Measurements from ENCODE around the gene POLR2E. TPM values are rescaled to one million over a fixed set of nuclear protein-coding genes. Genes with fewer than 3 reads are reported as not detected.

The POLR2E gene
- polyA plus RNA-seq, 3 donors = 86.3 to 393 (median 226) TPM

DNA sequence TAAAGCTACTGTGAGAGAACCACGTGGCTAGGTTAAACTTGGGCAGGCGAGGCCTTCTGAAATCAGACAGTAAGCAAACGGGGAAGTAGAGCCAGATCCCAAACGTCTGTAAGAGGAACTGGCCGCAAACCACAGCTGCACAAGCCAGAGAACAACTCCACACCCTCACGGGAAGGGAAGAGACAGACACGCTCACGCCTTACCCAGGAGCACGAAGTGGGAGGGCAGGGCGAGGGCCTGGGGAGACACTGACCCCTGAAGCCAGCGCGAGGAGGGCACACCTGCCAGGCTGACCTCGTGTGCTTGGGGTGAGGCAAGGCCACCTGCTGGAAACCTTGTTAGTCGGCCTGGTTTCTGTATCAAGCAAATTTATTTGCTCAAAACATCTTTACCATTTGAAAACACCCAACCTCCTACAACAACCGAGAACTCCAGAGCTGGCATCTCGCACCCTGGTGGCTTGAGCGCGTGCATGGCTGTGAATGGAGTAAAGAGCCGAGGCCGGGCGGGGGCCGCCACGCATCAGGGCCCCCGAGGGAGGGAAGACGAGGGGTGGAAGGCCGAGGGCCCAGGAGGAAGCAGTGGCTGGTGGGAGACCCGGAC is 7.3 kb downstream of the POLR2E start:
- WGBS, 3 donors = 35 to 72% (median 39%) methylated on average over 27 of the region's 27 CpGs
- peak overlapping the region; percentile 52 for H3K27ac ChIP-seq (ENCODE audit: low read depth, low read length)

DNA sequence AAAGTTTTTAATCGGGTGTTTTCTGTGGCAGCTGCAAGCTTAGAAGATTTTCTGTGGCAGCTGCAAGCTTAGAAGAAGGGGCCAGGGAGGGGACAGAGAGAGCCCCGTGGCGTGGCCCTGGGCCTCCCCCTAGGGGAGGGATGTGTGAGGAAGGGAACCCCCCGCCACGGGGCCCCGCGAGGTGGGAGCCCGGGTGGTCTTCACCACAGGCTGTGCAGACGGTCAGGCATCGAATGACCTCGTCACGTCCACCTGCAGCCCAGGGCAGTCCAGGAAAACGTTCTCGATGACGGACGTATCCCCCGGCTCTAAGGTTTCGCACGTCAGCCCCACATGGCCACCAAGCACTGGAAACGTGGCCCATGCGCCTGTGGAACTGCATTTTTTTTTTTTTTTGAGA is 8.6 kb downstream of the POLR2E start:
- H3K27ac ChIP-seq (ENCODE audit: low read depth, low read length) = no peak overlapping the region
- 80 to 85% (median 82%) methylated on average over 21 of the region's 21 CpGs for WGBS, 3 donors

DNA sequence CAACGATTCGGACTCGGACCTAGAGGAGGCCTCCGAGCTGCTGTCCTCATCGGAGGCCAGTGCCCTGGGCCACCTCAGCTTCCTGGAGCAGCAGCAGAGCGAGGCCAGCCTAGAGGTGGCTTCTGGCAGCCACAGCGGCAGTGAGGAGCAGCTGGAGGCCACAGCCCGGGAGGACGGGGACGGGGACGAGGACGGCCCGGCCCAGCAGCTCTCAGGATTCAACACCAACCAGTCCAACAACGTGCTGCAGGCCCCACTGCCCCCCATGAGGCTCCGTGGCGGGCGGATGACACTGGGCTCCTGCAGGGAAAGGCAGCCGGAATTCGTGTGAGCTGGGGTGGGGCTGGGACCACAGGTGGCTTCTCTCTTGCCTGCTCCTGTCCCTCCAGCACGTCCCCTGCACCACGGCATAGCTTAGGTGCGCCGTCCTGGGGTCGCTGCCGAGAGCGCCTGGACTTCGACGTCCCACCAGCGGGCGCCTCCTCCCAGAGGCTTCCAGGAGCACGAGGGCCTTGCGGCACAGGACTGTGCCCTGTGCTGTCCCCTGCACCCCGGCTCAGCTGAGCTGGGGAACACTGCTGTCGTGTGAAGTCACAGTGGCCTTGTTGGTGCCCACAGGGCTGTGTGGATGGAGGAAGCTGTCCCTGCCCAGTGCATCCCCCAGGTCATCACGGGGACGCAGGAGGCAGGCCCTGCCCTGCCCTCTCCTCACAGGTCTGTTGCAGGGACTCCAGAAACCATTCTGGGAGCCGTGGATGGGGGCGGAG is 9.3 kb downstream of the POLR2E start:
- H3K27ac ChIP-seq (ENCODE audit: low read depth, low read length) = no peak overlapping the region
- WGBS, 3 donors = 72 to 78% (median 72%) methylated on average over 37 to 38 of the region's 38 CpGs

DNA sequence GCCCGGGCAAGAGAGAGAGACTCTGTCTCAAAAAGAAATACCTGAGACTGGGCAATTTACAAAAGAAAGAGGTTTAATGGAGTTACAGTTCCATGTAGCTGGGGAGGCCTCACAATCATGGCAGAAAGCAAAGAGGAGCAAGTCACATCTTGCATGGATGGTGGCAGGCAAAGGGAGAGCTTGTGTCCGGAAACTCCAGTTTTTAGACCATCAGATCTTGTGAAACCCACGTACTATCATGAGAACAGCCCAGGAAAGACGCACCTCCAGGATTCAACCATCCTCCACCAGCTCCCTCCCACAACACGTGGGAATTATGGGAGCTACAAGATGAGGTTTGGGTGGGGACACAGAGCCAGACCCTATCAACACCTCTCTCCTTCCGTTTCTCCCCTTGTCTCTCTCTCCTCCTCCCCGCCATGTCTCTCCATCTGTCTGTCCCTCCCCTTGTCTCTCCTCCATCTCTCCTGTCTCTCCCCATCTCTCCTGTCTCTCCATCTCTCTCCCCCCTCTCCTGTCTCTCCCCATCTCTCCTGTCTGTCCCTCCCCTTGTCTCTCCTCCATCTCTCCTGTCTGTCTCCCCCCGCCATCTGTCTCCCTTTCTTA is 10.0 kb downstream of the POLR2E start:
- H3K27ac ChIP-seq (ENCODE audit: low read depth, low read length) = no peak overlapping the region
- 65 to 84% (median 73%) methylated on average over 8 of the region's 8 CpGs for WGBS, 3 donors

DNA sequence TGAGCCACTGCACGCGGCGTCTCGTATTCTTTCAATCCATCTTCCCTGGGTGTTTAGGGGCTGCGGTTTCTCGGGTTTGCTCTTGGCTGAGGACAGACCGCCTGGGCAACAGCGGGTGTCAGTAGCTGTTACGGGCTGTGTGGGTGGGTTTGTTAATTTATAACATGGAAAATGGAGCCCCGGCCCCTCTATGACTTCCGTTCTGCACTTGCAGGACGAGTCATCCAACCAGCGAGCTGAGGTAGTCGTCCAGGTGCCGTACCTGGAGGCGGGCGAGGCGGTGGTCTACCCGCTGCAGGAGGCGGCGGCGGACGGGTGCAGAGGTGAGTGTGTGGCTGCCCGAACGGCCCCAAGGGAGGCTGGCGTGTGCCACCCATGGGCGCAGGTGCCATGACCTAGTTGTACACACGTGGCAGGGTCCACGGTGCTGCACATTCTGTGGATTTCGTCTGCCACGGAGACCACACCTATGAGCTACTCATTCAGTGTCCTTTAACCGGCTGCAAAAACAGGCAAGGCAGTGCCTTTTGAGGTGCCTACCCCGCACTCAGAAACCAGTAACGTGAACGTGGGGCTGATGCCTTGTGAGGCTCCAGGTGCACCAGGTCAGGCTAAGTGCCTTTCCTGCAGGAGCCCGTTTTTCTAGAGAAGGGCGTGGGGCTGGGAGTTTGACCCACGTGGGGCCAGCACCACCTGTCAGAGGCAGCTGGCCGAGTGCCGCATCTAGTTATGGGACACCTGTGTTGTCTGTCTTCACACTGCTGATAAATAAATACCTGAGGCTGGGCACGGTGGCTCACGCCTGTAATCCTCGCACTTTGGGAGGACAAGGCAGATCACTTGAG is 10.9 kb downstream of the POLR2E start:
- H3K27ac ChIP-seq (ENCODE audit: low read depth, low read length) = no peak overlapping the region
- 49 to 87% (median 81%) methylated on average over 43 of the region's 43 CpGs for WGBS, 3 donors

DNA sequence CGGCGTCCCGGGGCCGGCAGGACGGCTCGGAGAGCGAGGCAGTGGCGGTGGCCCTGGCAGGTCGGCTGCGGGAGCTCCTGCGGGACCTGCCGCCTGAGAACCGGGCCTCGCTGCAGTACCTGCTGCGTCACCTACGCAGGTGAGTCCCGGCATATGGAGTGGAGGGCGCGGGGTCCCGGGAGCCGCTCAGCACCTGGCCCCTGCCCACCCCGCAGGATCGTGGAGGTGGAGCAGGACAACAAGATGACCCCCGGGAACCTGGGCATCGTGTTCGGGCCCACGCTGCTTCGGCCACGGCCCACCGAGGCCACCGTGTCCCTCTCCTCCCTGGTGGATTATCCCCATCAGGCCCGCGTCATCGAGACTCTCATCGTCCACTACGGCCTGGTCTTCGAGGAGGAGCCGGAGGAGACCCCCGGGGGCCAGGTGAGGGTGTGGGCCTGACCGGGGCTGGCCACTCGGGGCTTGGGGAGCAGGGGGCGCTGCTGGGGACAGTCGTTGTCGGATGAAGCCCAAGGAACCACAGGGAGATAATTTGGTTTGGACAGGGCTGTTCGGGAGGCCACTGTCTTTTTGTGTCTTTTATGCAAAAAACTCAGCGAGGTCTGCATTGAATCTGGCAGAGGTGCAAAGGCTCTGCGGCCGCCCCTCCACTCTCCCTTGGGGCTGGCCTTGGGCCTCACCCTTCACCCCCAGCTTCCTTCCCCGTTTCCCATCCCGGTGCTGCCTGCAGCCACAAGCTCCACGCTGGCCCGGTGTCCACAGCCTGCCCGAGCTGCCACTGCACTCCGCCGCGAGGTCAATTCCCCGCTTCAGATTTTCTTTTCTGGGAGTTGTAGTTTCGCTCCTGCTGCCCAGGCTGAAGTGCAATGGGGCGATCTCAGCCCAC is 12.0 kb downstream of the POLR2E start:
- H3K27ac ChIP-seq (ENCODE audit: low read depth, low read length) = no peak overlapping the region
- WGBS, 3 donors = 74 to 81% (median 80%) methylated on average over 42 to 59 of the region's 59 CpGs

DNA sequence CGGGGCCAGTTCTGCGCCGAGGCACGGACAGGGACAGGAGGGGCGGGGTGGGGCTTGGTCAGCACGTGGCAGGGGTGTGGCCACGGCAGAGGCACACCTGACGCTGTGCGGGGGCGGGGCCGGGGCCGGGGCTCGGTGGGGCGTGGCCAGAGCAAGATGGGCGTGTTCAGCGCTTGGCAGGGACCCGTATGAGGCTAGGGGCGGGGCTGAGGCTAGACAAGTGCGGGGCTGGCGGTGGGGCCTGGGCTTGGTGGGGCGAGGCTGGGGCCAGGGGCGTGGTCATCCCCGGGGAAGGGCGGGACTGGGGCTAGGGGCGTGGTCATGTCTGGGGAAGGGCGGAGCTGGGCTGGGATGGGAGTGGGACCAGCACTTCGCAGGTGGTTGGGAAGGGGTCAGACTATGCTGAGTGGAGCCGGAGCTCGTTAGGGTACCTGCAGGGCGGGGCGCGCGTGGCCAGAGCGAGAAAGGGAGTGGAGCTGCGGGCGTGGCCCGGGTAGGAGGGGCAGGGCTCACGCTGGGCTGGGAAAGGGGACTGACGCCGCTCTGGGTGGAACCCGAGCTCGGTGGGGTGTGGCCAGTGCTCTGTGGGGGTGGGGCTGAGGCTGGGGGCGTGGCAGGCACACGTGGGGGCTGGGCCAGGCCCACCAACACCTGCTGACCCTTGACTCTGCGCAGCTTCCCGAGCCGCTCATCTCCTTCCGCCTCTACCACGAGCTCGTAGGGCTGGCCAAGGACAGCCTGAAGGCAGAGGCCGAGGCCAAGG is 12.8 kb downstream of the POLR2E start:
- H3K27ac ChIP-seq (ENCODE audit: low read depth, low read length) = no peak overlapping the region

DNA sequence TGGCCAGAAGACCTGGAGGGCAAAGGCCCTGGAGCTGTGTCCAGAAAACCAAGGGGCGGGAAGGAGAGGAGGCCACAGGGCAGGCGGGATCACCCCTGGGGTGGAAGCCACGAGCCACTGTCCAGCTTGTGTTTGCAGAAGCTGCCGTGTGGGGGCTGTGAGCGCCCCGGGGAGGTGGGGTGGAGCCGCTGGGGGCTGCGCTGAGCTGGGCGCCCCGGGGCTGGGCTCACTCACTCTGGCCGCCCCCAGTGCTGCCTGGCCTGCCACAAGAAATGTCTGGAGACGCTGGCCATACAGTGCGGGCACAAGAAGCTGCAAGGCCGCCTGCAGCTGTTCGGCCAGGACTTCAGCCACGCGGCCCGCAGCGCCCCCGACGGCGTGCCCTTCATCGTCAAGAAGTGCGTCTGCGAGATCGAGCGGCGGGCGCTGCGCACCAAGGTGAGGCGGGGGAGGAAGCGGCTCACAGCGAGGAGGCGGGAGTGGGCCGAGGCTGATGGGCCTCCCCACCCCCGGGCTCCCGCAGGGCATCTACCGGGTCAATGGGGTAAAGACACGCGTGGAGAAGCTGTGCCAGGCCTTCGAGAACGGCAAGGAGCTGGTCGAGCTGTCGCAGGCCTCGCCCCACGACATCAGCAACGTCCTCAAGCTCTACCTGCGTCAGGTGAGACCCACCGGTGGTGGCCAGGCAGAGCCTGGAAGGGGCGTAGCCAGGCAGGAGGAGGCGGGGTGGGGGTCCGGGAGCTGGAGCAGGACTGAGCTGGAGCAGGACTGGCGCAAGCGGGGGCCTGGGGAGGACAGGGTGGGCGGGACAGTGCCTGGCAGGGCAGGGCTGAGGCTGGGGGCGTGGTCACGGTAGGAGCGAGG is 13.6 kb downstream of the POLR2E start:
- H3K27ac ChIP-seq (ENCODE audit: low read depth, low read length) = no peak overlapping the region
- 58 to 84% (median 67%) methylated on average over 55 to 58 of the region's 58 CpGs for WGBS, 3 donors

More for the DNA sequence above, 12.8 kb downstream of the POLR2E start:
- WGBS, 3 donors = 17 to 50% (median 36%) methylated on average over 39 to 51 of the region's 51 CpGs

DNA sequence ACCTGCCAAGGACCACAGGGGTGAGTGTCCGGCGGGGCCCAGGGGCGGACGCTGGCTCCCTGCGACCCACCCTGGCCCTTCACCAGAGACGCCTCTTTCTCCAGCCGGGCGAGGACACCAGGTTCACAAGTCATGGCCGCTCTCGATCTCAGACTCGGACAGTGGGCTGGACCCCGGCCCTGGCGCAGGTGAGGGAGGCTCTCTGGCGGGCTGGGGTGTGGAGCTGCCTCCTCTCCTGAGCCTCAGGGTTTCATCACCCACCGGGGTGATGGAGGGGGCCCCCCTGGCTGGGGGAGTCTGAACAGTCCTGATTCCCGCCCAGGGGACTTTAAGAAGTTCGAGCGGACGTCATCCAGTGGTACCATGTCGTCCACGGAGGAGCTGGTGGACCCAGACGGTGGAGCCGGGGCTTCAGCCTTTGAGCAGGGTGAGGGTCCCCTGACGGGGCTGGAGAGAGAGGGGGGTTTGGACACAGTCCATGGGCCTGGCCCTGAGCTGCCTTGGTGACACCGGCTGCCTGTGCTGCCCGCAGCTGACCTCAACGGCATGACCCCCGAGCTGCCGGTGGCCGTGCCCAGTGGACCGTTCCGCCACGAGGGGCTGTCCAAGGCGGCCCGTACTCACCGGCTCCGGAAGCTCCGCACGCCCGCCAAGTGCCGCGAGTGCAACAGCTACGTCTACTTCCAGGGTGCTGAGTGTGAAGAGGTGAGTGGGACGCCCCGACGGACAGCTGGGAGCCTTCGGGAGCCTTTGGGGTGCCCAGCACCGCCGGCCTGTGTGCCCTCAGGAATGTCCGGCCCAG is 14.6 kb downstream of the POLR2E start:
- 93 to 95% (median 95%) methylated on average over 50 of the region's 50 CpGs for WGBS, 3 donors
- no peak overlapping the region for H3K27ac ChIP-seq (ENCODE audit: low read depth, low read length)

DNA sequence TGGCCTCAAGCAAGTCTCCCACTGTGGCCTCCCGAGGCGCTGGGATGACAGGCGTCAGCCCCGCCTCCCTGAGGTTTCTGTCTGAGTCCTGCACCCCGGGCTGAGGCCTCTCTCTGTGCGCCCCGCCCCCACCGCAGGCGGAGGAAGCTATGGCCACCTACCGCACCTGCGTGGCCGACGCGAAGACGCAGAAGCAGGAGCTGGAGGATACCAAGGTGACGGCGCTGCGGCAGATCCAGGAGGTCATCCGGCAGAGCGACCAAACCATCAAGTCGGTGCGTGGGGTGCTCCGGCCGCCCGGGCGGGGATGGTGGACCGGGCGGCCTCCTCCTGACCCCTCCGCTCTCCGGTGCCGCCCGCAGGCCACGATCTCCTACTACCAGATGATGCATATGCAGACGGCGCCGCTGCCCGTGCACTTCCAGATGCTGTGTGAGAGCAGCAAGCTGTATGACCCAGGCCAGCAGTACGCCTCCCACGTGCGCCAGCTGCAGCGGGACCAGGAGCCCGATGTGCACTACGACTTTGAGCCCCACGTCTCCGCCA is 15.5 kb downstream of the POLR2E start:
- 86 to 92% (median 90%) methylated on average over 39 to 45 of the region's 45 CpGs for WGBS, 3 donors

DNA sequence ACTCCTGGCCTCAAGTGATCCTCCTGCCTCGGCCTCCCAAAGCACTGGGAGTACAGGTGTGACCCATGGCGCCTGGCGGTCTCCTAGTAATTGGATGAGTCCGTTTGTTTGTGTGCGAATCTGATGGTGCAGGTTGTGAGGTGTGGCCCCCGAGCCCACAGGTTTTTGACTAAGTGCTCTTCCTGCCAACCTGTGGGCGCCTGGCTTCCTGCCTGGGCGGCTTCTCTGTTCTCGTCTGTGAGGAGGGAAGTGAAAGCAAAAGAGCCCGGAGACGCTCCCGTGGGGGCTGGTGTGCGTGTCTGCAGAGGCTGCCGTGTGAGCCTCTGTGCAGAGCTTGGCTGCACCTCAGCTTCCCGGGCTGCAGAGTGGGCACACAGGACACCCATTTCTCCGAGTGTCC is 18.2 kb downstream of the POLR2E start:
- H3K27ac ChIP-seq (ENCODE audit: low read depth, low read length) = no peak overlapping the region
- WGBS, 3 donors = 28 to 70% (median 33%) methylated on average over 16 of the region's 16 CpGs

More for the DNA sequence above, 15.5 kb downstream of the POLR2E start:
- H3K27ac ChIP-seq (ENCODE audit: low read depth, low read length) = no peak overlapping the region

DNA sequence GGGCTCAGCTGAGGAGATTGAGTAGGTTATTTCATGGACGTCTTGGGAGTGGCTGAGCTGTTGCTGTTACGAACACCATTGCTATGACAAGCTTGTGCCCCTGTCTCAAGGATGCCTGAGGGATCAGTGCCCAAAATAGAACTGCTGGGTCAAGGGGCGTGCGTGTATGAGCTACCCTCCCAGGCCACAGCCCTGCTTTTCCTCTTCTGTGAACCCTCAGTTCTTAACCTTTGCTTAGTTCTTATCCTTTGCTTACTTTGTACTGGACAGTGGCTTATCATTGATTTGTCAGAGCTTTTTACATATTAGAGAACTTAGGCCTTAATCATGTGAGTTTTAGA is 19.2 kb downstream of the POLR2E start:
- H3K27ac ChIP-seq (ENCODE audit: low read depth, low read length) = no peak overlapping the region

DNA sequence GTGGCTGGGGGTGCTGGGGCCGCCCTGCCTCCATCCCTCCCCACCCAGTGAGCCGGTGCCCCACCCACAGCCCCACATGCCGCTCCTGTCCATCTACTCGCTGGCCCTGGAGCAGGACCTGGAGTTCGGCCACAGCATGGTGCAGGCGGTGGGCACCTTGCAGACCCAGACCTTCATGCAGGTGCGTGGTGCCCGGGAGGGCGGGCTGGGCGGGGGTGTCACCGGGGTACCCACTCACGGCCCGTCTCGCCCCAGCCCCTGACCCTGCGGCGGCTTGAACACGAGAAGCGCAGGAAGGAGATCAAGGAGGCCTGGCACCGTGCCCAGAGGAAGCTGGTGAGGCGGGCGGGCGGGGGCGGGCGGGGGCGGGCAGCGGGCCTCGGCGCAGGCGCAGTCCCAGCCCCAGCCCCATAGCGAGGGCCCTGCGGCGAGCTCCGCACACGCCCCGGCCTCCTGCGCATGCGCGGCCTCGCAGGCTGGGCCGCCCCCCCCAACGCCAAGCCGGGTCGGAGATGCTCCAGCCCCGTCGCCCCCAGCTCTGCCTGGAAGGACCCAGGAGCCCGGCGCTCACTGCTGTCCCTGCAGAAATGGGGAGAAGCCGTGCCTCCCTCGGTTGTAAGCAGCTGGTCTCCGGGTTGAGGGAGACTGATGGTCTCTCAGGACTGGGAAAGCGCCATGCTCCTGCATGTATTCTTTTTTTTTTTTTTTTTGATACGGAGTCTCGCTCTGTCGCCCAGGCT is 20.5 kb downstream of the POLR2E start:
- WGBS, 3 donors = 25 to 77% (median 31%) methylated on average over 45 to 54 of the region's 54 CpGs
- no peak overlapping the region for H3K27ac ChIP-seq (ENCODE audit: low read depth, low read length)

More for the DNA sequence above, 19.2 kb downstream of the POLR2E start:
- WGBS, 3 donors = 81 to 89% (median 83%) methylated on average over 4 of the region's 4 CpGs

DNA sequence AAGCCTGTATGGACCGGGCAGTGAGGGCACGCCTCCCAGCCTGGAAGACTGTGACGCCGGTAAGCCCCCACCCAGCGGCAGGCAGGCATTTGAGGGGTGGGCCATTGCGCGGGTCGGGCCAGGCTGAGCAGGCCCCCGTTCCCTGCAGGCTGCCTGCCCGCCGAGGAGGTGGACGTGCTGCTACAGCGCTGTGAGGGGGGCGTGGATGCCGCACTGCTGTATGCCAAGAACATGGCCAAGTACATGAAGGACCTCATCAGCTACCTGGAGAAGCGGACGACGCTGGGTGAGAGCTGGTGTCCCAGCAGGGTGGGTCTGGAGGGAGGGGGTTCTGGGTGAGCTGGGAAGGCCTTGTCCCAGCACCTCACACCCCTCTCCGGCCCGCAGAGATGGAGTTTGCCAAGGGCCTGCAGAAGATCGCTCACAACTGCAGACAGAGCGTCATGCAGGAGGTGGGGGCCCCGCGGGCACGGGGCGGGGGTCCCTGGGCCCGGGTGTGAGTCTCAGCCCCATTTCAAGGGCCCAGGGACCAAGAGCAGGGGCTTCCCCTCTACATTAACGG is 21.1 kb downstream of the POLR2E start:
- no peak overlapping the region for H3K27ac ChIP-seq (ENCODE audit: low read depth, low read length)
- 67 to 81% (median 70%) methylated on average over 27 to 28 of the region's 28 CpGs for WGBS, 3 donors
